ENCODE data around the gene SMIM36. TPM values are rescaled to one million over a fixed set of nuclear protein-coding genes. Genes with fewer than 3 reads are reported as not detected.
"Not testable (repeated sequence)": the region's sequence is repeated elsewhere in the genome, so short reads cannot be mapped to it uniquely, and the experiment has no call there.

SMIM36 gene
- total RNA-seq, 1 experiment from 2014 or later: not detected

DNA sequence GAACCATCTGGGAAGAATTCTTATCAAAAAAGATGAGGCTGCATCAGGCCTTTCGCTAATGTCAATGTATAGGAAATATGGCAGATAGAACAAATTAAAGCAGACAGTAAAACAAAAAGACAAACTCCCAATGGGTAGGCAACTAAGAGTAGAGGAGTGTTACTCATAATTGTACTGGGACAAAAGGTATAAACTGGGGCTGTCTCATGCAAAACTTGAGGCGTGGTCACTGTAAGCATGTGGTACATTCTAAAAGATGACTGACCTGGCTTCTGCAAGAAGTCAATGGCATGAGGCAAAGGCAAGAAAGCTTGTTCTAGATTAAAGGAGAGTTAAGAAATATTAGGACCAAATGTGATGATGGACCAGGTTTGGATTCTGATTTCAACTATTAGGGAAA, 26.7 kb downstream of the SMIM36 start:
- Histone ChIP-seq H3K9me3 (replicated peaks) (no peaks in the 10 kb centered on the region), H3K27me3 (no peaks in the 10 kb centered on the region), H3K4me1 (no peaks in the 10 kb centered on the region), H3K4me3 (no peak overlapping the region), H3K36me3 (no peaks in the 10 kb centered on the region), H3K27ac (no peak overlapping the region)
- no peak for DNase-seq

DNA sequence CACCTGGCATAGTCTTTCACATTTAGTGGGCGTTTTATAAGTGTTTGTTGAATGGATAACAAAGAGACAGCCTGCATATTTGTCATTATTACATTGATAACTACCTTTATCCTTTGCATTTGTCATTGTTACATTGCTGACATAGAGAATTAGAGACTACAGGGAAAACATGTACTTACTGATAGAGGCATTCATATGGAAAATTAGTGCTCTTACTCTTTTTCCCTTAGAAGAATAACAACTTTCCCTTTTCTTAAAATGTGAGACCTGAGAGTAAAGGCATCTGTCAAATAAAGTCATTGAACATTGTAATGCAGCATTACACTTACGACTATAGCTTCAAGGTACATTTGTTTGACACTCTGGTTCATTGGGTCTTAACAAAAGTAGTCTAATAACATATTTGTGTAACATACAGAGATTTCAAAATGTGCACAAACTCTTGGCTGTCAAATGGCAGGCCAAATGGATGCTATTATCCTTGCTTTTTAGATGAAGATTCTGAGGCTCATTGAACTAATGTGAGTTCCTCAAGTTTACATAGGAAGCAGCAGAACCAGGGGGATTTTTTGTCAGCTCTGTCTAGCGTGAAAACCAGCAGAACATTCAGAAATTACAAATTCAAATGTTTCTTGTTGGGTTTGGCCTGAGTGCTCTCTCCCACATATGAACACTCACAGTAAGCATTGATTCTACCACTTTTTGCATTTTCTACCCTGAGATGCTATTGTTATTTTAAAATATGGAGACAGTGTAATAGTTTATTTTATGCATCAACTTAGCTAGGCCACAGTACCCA, 28.5 kb downstream of the SMIM36 start:
- Histone ChIP-seq H3K27me3 (no peaks in the 10 kb centered on the region), H3K4me3 (no peak overlapping the region), H3K27ac (no peak overlapping the region), H3K36me3 (no peaks in the 10 kb centered on the region), H3K4me1 (no peaks in the 10 kb centered on the region), H3K9me3 (replicated peaks) (no peaks in the 10 kb centered on the region)
- no peak for DNase-seq

DNA sequence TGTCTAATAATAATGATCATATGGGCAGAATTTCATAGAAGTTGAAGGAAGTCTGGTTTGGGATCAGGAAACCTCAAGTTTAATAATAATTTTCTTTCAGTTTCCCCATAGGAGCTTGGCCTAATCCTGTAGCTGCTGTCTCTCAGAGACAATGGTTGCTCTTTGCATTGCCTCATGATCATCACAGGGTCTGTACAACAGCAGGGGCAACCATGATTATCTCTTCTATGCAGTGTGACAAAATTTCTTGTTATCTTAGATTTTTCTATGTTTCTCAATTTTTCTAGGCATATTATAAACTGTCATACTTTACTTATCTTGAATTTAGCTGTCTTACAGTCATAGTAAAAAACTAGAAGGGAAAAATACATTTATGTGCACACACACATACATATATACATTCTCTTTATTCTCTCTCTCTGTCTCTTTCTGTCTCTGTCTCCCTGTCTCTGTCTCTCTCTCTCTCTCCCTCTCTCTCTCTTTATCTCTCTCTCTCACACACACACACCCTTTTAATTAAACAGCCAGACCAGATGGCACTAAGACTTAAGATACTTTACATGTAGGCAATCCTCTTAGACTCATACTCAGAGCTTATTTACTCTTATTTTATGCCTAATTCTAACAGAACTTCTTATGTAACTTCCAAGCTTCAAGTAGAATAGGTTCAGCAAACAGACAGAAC, 30.5 kb downstream of the SMIM36 start:
- no peak for DNase-seq
- H3K27me3 ChIP-seq: no peaks in the 10 kb centered on the region
- H3K4me1 ChIP-seq: no peaks in the 10 kb centered on the region
- H3K9me3 ChIP-seq (replicated peaks): no peaks in the 10 kb centered on the region
- H3K36me3 ChIP-seq: no peaks in the 10 kb centered on the region
- no peak overlapping the region for H3K27ac ChIP-seq
- no peak overlapping the region for H3K4me3 ChIP-seq

DNA sequence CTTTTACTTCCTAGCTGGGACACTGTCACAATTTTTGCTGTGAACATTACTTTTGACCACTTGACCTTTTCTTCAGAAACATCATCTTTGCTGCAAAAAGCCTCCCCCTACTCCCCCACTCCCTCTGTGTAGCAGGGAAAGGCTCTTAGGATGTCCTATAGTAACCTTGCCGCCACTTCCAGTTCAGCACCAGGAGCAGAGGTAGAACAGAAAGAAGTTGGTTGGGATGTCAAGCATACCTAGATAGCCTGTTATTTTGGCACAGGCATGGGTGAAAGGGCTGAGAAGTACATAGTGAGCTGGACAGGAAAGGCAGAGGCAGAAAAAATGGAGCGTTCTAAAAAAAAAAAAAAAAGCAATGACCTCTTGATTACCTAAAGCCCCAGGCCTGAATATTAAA, 31.3 kb downstream of the SMIM36 start:
- no peak overlapping the region for H3K4me3 ChIP-seq
- H3K9me3 ChIP-seq (replicated peaks): no peaks in the 10 kb centered on the region
- no peak overlapping the region for H3K27ac ChIP-seq
- no peaks in the 10 kb centered on the region for H3K27me3 ChIP-seq
- DNase-seq: no peak
- no peaks in the 10 kb centered on the region for H3K36me3 ChIP-seq
- no peaks in the 10 kb centered on the region for H3K4me1 ChIP-seq

DNA sequence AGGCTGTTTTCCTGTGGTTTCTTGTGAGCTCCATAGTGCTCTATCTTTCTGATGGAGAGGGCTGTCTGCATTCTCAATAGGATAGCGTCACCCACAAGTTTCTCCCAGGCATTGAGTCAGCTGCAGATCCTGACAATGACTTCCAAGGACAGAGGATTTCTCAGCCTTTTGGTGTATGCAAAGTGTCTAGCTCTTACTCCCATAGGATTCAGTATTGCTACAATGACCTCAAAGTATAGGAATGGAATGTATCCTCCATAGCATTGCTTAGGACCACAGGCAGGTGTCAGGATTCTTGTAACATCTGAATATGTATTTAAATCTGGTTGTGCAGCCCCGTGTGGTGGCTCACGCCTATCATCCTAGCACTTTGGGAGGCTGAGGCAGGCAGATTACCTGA, 32.3 kb downstream of the SMIM36 start:
- Histone ChIP-seq H3K27me3 (no peaks in the 10 kb centered on the region), H3K4me1 (no peaks in the 10 kb centered on the region), H3K27ac (no peak overlapping the region), H3K36me3 (no peaks in the 10 kb centered on the region), H3K4me3 (no peak overlapping the region), H3K9me3 (replicated peaks) (no peaks in the 10 kb centered on the region)
- peak; percentile 8 to 16 for DNase-seq

DNA sequence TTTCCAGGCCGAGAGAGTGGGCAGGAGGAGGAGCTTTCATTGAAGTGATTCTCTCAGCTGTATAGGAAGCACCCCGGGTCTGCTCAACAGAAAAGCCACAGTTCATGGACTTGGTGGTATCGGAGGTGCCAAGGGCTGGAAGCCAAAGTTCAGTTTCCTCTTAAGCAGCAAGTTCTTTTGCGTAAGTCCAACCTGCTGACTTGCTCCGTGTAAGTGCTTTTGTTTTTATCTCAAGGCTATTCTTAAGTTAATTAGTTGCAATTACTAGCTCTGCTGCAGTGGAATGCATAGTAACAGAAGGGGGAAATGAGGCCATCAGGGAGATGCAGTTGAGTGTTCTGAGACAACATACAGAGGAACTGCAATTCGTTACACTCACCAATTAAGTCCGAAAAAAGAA, 44.6 kb downstream of the SMIM36 start:
- H3K36me3 ChIP-seq: no peaks in the 10 kb centered on the region
- no peak for DNase-seq
- H3K4me3 ChIP-seq: no peak overlapping the region
- H3K9me3 ChIP-seq (replicated peaks): no peaks in the 10 kb centered on the region
- no peaks in the 10 kb centered on the region for H3K4me1 ChIP-seq
- H3K27ac ChIP-seq: no peak overlapping the region
- H3K27me3 ChIP-seq: no peaks in the 10 kb centered on the region

DNA sequence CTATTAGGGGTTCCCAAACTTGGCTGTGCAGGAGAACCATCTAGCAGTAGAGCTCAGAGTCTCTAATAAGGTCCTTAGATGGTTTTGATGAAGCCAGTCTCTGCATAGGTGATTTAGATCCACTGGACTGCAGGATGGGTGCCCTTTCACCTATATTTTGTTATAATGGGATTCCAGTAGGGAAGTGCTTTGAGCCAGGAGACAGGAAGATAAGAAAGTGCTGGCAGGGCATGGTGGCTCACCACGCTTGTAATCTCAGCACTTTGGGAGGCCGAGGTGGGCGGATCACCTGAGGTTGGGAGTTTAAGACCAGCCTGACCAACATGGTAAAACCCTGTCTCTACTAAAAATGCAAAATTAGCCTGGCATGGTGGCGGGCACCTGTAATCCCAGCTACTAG, 45.5 kb downstream of the SMIM36 start:
- DNase-seq; H3K9me3 ChIP-seq (replicated peaks); H3K4me3 ChIP-seq; H3K27me3 ChIP-seq; H3K36me3 ChIP-seq; H3K27ac ChIP-seq; H3K4me1 ChIP-seq: not testable (repeated sequence)

DNA sequence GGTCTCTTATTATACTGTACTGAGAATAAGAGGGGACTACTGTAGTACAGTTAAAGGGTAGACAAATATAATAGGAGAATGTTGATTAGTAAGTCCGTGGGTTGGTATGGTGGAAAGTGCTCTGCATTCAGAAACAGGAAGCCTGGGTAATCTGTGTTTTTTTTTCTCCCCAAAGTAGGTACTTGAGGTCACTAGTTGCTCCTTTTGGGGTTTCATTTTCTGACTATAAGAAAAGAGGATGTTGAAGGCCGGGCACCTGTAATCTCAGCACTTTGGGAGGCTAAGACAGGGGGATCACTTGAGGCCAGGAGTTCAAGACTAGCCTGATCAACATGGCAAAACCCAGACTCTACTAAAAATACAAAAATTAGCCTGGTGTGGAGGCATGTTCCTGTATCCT, 47.7 kb downstream of the SMIM36 start:
- H3K27me3 ChIP-seq: no peaks in the 10 kb centered on the region
- no peaks in the 10 kb centered on the region for H3K36me3 ChIP-seq
- H3K9me3 ChIP-seq (replicated peaks): no peaks in the 10 kb centered on the region
- no peak overlapping the region for H3K4me3 ChIP-seq
- H3K4me1 ChIP-seq: no peaks in the 10 kb centered on the region
- no peak overlapping the region for H3K27ac ChIP-seq
- DNase-seq: no peak

DNA sequence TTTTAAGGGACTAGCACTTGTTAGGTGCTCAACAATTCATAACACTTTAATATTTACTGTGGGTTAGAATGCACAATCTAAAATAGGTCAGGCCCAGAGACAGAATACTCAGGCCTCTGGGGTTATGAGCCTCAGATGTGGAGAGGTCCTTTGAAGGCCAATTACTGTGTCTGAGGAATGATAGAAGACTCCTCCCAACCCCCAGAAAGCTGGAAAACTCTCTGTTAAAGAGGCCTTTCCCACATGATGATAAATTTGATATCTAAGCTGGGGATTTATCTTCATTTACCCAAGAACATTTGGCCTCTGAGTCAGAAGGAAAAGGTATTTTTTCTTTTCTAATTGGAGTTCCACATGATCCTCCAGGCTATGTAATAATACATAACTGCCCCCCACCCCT, 48.5 kb downstream of the SMIM36 start:
- H3K27ac ChIP-seq: no peak overlapping the region

DNA sequence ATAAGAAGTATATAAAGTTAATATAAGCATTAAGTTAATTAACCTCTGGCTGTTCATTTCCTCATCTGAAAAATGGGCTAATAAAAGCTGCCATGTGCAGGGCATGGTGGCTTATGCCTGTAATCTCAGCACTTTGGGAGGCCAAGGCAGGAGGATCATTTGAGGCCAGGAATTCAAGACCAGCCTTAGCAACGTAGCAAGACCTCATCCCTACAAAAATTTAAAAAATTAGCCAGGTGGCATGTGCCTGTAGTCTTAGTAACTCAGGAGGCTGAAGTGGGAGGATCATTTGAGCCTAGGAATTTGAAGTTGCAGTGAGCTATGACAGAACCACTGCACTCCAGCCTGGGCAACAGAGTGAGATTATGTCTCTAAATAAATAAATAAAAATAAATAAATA, 49.0 kb downstream of the SMIM36 start:
- Histone ChIP-seq H3K9me3 (replicated peaks) (no peaks in the 10 kb centered on the region), H3K36me3 (no peaks in the 10 kb centered on the region), H3K4me3 (no peak overlapping the region), H3K4me1 (no peaks in the 10 kb centered on the region), H3K27ac (no peak overlapping the region), H3K27me3 (no peaks in the 10 kb centered on the region)
- no peak for DNase-seq

More for the DNA sequence above, 48.5 kb downstream of the SMIM36 start:
- no peaks in the 10 kb centered on the region for H3K9me3 ChIP-seq (replicated peaks)
- no peaks in the 10 kb centered on the region for H3K36me3 ChIP-seq
- no peaks in the 10 kb centered on the region for H3K4me1 ChIP-seq
- DNase-seq: no peak
- H3K4me3 ChIP-seq: no peak overlapping the region
- no peaks in the 10 kb centered on the region for H3K27me3 ChIP-seq

DNA sequence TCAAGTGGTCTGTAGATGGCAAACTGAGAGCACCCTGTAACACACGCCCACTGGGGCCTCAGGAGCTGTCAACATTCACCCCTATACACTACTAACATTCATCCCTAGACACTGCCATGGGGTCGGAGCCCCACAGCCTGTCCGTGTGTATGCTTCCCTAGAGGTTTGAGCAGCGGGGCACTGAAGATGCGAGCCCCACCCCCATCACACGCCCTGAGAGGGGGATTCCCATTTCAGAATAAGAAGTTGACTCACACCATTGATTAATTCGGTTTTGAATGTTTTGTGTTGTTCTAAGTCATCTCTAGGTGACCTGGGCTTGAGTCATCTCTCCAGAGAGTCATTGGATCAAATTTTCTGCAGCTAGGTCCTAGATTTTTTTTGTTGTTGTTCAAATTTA, 52.3 kb downstream of the SMIM36 start:
- Histone ChIP-seq H3K4me1 (no peaks in the 10 kb centered on the region; the same call in 1 of the 2 replicates), H3K27me3 (no peaks in the 10 kb centered on the region), H3K27ac (no peak overlapping the region), H3K36me3 (no peaks in the 10 kb centered on the region), H3K4me3 (no peak overlapping the region), H3K9me3 (replicated peaks) (no peaks in the 10 kb centered on the region)
- DNase-seq: no peak

DNA sequence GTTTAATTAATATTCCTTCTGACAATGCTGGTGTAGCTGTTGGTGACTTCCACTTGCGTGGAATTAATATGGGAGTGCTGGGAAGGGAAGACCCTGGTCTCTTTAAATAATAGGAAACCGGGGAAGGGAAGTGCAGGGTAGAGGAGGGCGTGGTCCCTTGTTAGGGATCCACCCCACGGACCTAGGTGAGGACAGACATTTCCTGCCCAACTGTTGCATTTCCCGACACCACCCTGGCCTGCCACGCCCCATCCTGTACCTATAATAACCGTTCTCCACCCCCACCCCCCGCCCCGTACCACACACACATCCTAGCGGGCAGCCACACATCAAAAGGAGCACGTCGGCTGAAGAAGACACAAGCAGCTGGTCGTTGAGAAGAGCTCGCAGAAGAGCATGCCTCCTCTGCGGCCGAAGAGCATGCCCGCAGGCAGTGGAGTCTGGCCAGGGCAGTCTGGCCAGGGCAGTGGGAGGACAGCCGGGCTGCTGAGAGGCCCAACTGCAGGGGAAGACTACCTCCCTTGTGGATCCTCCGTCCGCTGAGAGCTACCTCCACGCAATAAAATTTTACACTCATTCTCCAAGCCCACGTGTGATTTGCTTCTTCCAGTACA, 52.9 kb downstream of the SMIM36 start:
- no peak for DNase-seq
- no peak overlapping the region for H3K4me3 ChIP-seq

DNA sequence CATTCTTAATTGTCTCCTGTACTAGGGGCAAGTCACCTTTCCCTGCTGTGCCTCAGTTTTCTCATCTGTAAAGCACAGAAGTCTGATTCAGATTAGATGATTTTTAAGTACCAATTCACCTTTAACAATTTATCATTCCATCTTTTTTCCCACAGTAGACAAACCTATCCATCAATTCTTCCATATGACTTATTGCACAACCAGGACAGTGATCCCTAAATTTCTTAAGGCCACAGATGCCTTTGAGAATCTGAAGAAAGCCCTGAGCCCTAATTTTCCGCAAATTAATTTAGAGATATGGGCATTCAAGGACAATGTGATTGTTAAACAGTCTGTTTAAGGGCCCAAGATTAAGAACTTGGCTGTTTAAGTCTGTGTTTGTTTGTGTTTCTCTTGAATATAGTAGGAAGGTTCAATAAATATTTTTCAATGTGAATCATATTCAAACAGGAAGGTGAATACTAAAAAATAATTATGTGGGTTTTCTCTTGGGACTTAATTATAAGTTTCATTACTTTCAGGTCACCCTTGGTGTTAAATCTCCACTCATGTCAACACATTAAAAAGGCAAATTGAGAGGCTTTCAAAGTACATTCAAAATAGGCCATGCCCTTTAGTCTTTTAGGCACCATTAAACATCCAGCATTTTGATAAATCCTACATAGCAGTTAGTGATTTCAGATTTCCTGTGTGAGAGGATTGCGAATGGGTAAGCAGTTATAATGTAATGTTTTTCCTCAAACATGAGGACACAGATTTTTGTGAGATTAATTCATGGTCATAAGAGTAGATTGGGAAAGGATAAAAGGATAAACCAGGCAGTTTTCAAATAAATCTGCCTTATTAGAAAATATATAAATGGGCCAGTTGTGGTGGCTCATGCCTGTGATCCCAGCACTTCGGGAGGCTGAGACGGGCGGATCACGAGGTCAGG, 54.7 kb downstream of the SMIM36 start:
- Histone ChIP-seq H3K27ac (no peak overlapping the region), H3K4me1 (no peaks in the 10 kb centered on the region; the same call in 1 of the 2 replicates), H3K9me3 (replicated peaks) (no peaks in the 10 kb centered on the region), H3K4me3 (no peak overlapping the region), H3K27me3 (no peaks in the 10 kb centered on the region), H3K36me3 (no peaks in the 10 kb centered on the region)
- DNase-seq: no peak

More for the DNA sequence above, 52.9 kb downstream of the SMIM36 start:
- no peaks in the 10 kb centered on the region for H3K27me3 ChIP-seq
- H3K27ac ChIP-seq: no peak overlapping the region
- H3K4me1 ChIP-seq: no peaks in the 10 kb centered on the region; the same call in 1 of the 2 replicates
- no peaks in the 10 kb centered on the region for H3K36me3 ChIP-seq
- no peaks in the 10 kb centered on the region for H3K9me3 ChIP-seq (replicated peaks)

DNA sequence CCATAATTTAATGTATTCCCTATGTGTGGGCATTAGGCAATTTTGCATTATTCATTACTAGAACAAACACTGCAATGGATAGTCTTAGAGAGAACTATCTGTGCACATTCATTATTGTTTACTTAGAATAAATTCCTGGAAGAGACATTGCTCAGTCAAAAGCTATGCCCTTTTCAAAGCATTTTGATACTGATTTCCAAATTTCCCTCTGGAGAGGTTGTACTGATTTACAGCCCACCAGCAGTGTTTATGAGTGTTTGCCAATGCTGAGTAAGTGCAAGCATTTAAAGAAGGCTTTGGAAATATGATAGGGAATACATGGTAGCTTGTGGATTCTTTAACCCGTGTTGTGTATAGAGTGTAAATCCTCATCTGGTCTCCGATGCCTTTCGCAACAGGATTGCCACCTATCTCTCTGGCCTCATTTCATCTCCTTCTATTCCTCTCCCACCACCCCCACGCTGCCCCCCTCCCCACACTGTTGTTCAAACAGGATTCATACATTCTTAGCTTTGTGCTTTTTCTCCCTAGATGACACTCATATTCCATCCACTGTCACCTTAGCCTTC, 56.3 kb downstream of the SMIM36 start:
- Histone ChIP-seq H3K4me3 (no peak overlapping the region), H3K27me3 (no peaks in the 10 kb centered on the region), H3K9me3 (replicated peaks) (no peaks in the 10 kb centered on the region), H3K27ac (no peak overlapping the region), H3K4me1 (no peaks in the 10 kb centered on the region; the same call in 1 of the 2 replicates), H3K36me3 (no peaks in the 10 kb centered on the region)
- DNase-seq: no peak

Measured in SJCRH30 (cell line).